CD4-positive, alpha-beta T cell (primary cell): Measurements from ENCODE around the gene HSPG2. TPM values are rescaled to one million over a fixed set of nuclear protein-coding genes. Genes with fewer than 3 reads are reported as not detected.

ENCODE experiments used
- ATAC-seq: fragments of 200-7000 bp; cut with Tn5 transposase; one replicate; pipeline ENCODE4 v1.10.0; 2022; ENCODE audit warnings: mild to moderate bottlenecking; ENCODE audit not compliant: poor library complexity
- CTCF ChIA-PET: fragments of 350-600 bp; sonication (Branson Sonifier 250); formaldehyde crosslinking; loops from one replicate; lab custom pipeline; 2021; ENCODE audit warnings: antibody characterized with exemption, inconsistent platforms; lab: Charles Lee
- POLR2A ChIA-PET: fragments of 350-600 bp; sonication (Branson Sonifier 250); formaldehyde crosslinking; loops from one replicate; lab custom pipeline; 2021; ENCODE audit warnings: antibody characterized with exemption, inconsistent platforms; lab: Charles Lee
- DNase-seq, 14 experiments: peaks; one replicate each; pipeline ENCODE4 v3.0.0-alpha.2; 2013 to 2020; ENCODE audit warnings: mixed read lengths in 2 of 14
- H3K27ac ChIP-seq, 2 donors: one replicate each; pipeline versions ENCODE4 v1.5.1 to v1.7.0; 2013; ENCODE audit warnings: low read length in 2 of 2, low read depth in 1 of 2, mild to moderate bottlenecking in 1 of 2
- H3K27me3 ChIP-seq, 2 experiments: 1 replicate in 1 of 2; 2 replicates in 1 of 2; pipeline versions ENCODE4 v1.6.1 to v1.7.0; 2013; ENCODE audit warnings: low read length in 2 of 2, control low read depth in 1 of 2, mild to moderate bottlenecking in 1 of 2, moderate library complexity in 1 of 2; ENCODE audit not compliant: insufficient read depth in 2 of 2, control insufficient read depth in 1 of 2
- H3K36me3 ChIP-seq: one replicate; pipeline ENCODE4 v1.6.1; 2013; ENCODE audit warnings: low read length, control low read depth; ENCODE audit not compliant: insufficient read depth
- H3K4me1 ChIP-seq: one replicate; pipeline ENCODE4 v1.6.1; 2013; ENCODE audit warnings: low read length, control low read depth; ENCODE audit not compliant: insufficient read depth
- H3K4me3 ChIP-seq: one replicate; pipeline ENCODE4 v1.5.1; 2013; ENCODE audit warnings: mild to moderate bottlenecking, low read length, moderate library complexity
- H3K9me3 ChIP-seq, 2 experiments: 1 replicate in 1 of 2; 2 replicates in 1 of 2; pipeline versions ENCODE4 v1.6.1 to v1.7.0; 2013; ENCODE audit warnings: low read length in 2 of 2, mild to moderate bottlenecking in 2 of 2, control low read depth in 1 of 2, moderate library complexity in 1 of 2; ENCODE audit not compliant: control insufficient read depth in 1 of 2, insufficient read depth in 1 of 2
- H3K27ac Mint-ChIP-seq: one replicate; pipeline ENCODE4 v1.8.0; 2020; ENCODE audit warnings: mixed read lengths
- H3K27me3 Mint-ChIP-seq: one replicate; pipeline ENCODE4 v1.8.0; 2021; ENCODE audit warnings: mixed read lengths
- H3K36me3 Mint-ChIP-seq: one replicate; pipeline ENCODE4 v1.8.0; 2021; ENCODE audit warnings: low read depth, mixed read lengths
- H3K4me1 Mint-ChIP-seq: one replicate; pipeline ENCODE4 v1.8.0; 2021; ENCODE audit warnings: low read depth, mixed read lengths
- H3K4me3 Mint-ChIP-seq: one replicate; pipeline ENCODE4 v1.8.0; 2020; ENCODE audit warnings: mild to moderate bottlenecking, mixed read lengths
- H3K9me3 Mint-ChIP-seq: one replicate; pipeline ENCODE4 v1.8.0; 2020; ENCODE audit warnings: mixed read lengths
- CTCF ChIP-seq: fragments of 200-600 bp; IDR thresholded peaks from one replicate; pipeline ENCODE4 v1.8.0; 2022; ENCODE audit warnings: antibody characterized with exemption, mild to moderate bottlenecking
- intact Hi-C, 2 experiments: fragments of 100-400 bp; cut with DNase I in 1 of 2; cut with micrococcal nuclease in 1 of 2; formaldehyde crosslinking; loops; one replicate each; pipeline versions ENCODE4 v1.15.1 to v1.9.0; 2023 to 2025; cut with DNase I, micrococcal nuclease
- total RNA-seq, 174 experiments: library from RNA in 2 of 174; stranded (reverse) in 2 of 174; gene quantifications; one replicate each; pipeline ENCODE4 v1.2.3 and lab custom pipeline; 2021 to 2026

HSPG2 gene
- total RNA-seq, 2 experiments from 2014 or later = 10.8 to 11.0 TPM

GRCh38 chr1:21876267-21876666 lies 60.8 kb downstream of the HSPG2 start:
- CTCF ChIA-PET = no interaction called here
- H3K4me1 Mint-ChIP-seq = no peaks in the 10 kb centered on the region
- Histone ChIP-seq H3K9me3 (peaks cover 0 to 13% of the 10 kb centered on the region in 2 experiments), H3K27me3 (no peaks in the 10 kb centered on the region), H3K27ac (no peak overlapping the region), H3K4me3 (no peak overlapping the region), H3K36me3 (no peaks in the 10 kb centered on the region), H3K4me1 (no peaks in the 10 kb centered on the region)
- POLR2A ChIA-PET = no interaction called here
- ATAC-seq = no peak
- intact Hi-C loops = no loop called here
- no peak for DNase-seq
- no peak for TF ChIP-seq CTCF
- H3K27ac Mint-ChIP-seq = no peak overlapping the region
- H3K9me3 Mint-ChIP-seq = no peaks in the 10 kb centered on the region
- no peak overlapping the region for H3K4me3 Mint-ChIP-seq
- H3K36me3 Mint-ChIP-seq = no peaks in the 10 kb centered on the region
- H3K27me3 Mint-ChIP-seq = no peaks in the 10 kb centered on the region

- ChIA-PET CTCF (no interaction called here), POLR2A (no interaction called here)
- Mint-ChIP-seq H3K4me3 (no peak overlapping the region), H3K27me3 (no peaks in the 10 kb centered on the region), H3K4me1 (no peaks in the 10 kb centered on the region), H3K9me3 (no peaks in the 10 kb centered on the region), H3K36me3 (no peaks in the 10 kb centered on the region), H3K27ac (no peak overlapping the region)
- H3K27ac ChIP-seq = no peak overlapping the region
- peaks cover 0 to 9% of the 10 kb centered on the region in 2 experiments for H3K9me3 ChIP-seq
- no peaks in the 10 kb centered on the region for H3K27me3 ChIP-seq
- no peak overlapping the region for H3K4me3 ChIP-seq
- ATAC-seq (no peak), DNase-seq (no peak)
- intact Hi-C loops = no loop called here
- no peaks in the 10 kb centered on the region for H3K36me3 ChIP-seq
- no peak for TF ChIP-seq CTCF
- no peaks in the 10 kb centered on the region for H3K4me1 ChIP-seq
Observed at GRCh38 chr1:21875621-21876063, 61.5 kb downstream of the HSPG2 start.

DNA sequence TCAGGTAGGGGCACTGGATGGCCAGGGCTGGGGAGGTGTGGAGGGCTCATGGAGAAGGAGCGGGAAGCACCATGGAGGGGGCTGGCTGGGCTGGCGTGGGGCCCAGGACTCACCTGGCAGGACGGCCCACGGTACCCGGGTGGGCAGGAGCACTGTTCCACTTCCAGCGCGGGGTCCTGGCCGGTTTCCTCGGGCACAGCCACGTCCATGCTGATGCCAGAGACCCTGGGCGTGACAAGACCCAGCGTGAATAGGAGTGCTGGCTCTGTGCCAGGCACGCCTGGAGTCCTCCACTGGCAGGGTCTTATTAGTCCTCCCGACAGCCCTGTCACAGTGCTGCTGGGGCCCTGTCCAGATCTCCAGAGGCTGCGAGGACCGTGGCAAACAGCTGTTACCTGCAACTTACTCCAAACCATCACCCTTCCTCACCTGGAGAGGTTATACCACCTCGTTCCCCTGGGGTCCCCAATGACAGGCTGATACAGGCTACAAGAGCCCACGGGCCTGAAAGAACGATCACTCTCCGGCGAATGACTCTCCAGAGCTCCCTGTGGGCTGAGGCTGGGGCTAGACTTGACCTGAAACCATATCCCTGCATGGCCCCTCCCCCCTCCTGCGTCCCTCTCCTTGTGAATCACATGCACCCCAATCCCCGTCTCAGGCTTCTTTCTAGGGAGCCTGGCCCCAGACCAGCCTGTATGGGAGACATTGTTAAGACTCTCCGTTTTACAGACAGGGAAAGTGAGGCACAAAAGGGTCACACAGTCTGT lies 62.1 kb downstream of the HSPG2 start:
- TF ChIP-seq CTCF = no peak
- H3K36me3 ChIP-seq = no peaks in the 10 kb centered on the region
- intact Hi-C loops = no loop called here
- no peak overlapping the region for H3K4me3 Mint-ChIP-seq
- no peaks in the 10 kb centered on the region for H3K4me1 Mint-ChIP-seq
- H3K9me3 ChIP-seq = peaks cover 0 to 5% of the 10 kb centered on the region in 2 experiments
- no peak overlapping the region for H3K27ac Mint-ChIP-seq
- DNase-seq (no peak), ATAC-seq (no peak)
- no peak overlapping the region for H3K4me3 ChIP-seq
- H3K27me3 ChIP-seq = no peaks in the 10 kb centered on the region
- no peaks in the 10 kb centered on the region for H3K36me3 Mint-ChIP-seq
- ChIA-PET POLR2A (no interaction called here), CTCF (no interaction called here)
- no peaks in the 10 kb centered on the region for H3K27me3 Mint-ChIP-seq
- H3K27ac ChIP-seq = no peak overlapping the region
- H3K9me3 Mint-ChIP-seq = no peaks in the 10 kb centered on the region
- H3K4me1 ChIP-seq = no peaks in the 10 kb centered on the region
